GM23248 (cell line): ENCODE measurements around the gene MYO18B. TPM values are rescaled to one million over a fixed set of nuclear protein-coding genes. Genes with fewer than 3 reads are reported as not detected.

ENCODE experiments used
- DNase-seq: peaks from one replicate; pipeline ENCODE4 v3.0.0-alpha.2; 2015
- H2AFZ ChIP-seq: fragments of 200-600 bp; sonication (generic); 2 replicates; pipeline ENCODE4 v1.6.1; 2016; ENCODE audit warnings: antibody characterized with exemption
- H3F3A ChIP-seq: fragments of 200-600 bp; sonication (generic); 2 replicates; pipeline ENCODE4 v1.6.1; 2016; ENCODE audit warnings: mild to moderate bottlenecking, antibody characterized with exemption, mixed run types; ENCODE audit not compliant: insufficient read depth
- H3K27ac ChIP-seq: fragments of 200-600 bp; sonication (generic); 2 replicates; pipeline ENCODE4 v1.5.1; 2016; ENCODE audit warnings: mild to moderate bottlenecking
- H3K27me3 ChIP-seq: fragments of 200-600 bp; sonication (generic); replicated peaks from 2 replicates; pipeline ENCODE4 v1.6.1; 2016; ENCODE audit warnings: mild to moderate bottlenecking; ENCODE audit not compliant: insufficient read depth
- H3K36me3 ChIP-seq: fragments of 200-600 bp; sonication (generic); 2 replicates; pipeline ENCODE4 v1.6.1; 2016; ENCODE audit warnings: low read depth, mild to moderate bottlenecking
- H3K4me1 ChIP-seq: fragments of 200-600 bp; sonication (generic); 2 replicates; pipeline ENCODE4 v1.6.1; 2016; ENCODE audit warnings: mild to moderate bottlenecking; ENCODE audit not compliant: insufficient read depth
- H3K4me2 ChIP-seq: fragments of 200-600 bp; sonication (generic); one replicate; pipeline ENCODE4 v1.6.1; 2016; ENCODE audit warnings: mild to moderate bottlenecking; ENCODE audit not compliant: unreplicated experiment
- H3K4me3 ChIP-seq: fragments of 200-600 bp; sonication (generic); 2 replicates; pipeline ENCODE4 v1.5.1; 2016; ENCODE audit warnings: mild to moderate bottlenecking
- H3K79me2 ChIP-seq: fragments of 200-600 bp; sonication (generic); 2 replicates; pipeline ENCODE4 v1.6.1; 2016; ENCODE audit warnings: mild to moderate bottlenecking; ENCODE audit not compliant: insufficient read depth
- H3K9ac ChIP-seq: fragments of 200-600 bp; sonication (generic); 2 replicates; pipeline ENCODE4 v1.6.1; 2016; ENCODE audit warnings: mild to moderate bottlenecking
- H3K9me2 ChIP-seq: fragments of 200-600 bp; sonication (generic); 2 replicates; pipeline ENCODE4 v1.6.1; 2016; ENCODE audit warnings: mixed run types, mild to moderate bottlenecking, moderate library complexity; ENCODE audit not compliant: insufficient read depth
- H3K9me3 ChIP-seq: fragments of 200-600 bp; sonication (generic); one replicate; pipeline ENCODE4 v1.6.1; 2017; ENCODE audit warnings: low read depth
- H4K20me1 ChIP-seq: fragments of 200-600 bp; sonication (generic); 2 replicates; pipeline ENCODE4 v1.6.0; 2016; ENCODE audit not compliant: insufficient read depth
- EZH2 ChIP-seq: fragments of 200-600 bp; sonication (generic); IDR thresholded peaks from 2 replicates; pipeline ENCODE4 v1.6.1; 2018; ENCODE audit warnings: antibody characterized with exemption, mild to moderate bottlenecking; ENCODE audit not compliant: insufficient read depth, poor library complexity, severe bottlenecking
- EZH2phosphoT487 ChIP-seq: fragments of 200-600 bp; sonication (generic); IDR thresholded peaks from 2 replicates; pipeline ENCODE4 v1.6.1; 2018; ENCODE audit warnings: antibody characterized with exemption, moderate library complexity, mild to moderate bottlenecking, low read depth; ENCODE audit not compliant: insufficient read depth
- WGBS, 2 experiments: methylation state at CpG; one replicate each; pipeline ENCODE4 v1.1.6; 2015 to 2017; ENCODE audit warnings: low lambda C conversion rate in 2 of 2, low coverage in 1 of 2; ENCODE audit errors: missing lambda C conversion rate in 2 of 2; 5-methylcytosine and 5-hydroxymethylcytosine counted together
- in situ Hi-C: fragments of 300-500 bp; cut with MboI; formaldehyde crosslinking; loops from 2 replicates; pipeline ENCODE4 v1.15.0; 2020
- polyA plus RNA-seq: library from polyadenylated mRNA; unstranded; fragments of >200 nt; fragmentation: Nextera tagmentation; extraction: Ambion mirVana; gene quantifications from 2 replicates; pipeline ENCODE4 v1.2.1, GENCODE V29; 2016
- total RNA-seq: library from RNA; depleted of rRNA; stranded (reverse); fragments of >200 nt; shearing (Covaris generic); gene quantifications from 2 replicates; pipeline ENCODE4 v1.2.3, GENCODE V29; 2014

The MYO18B gene
- total and polyA plus RNA-seq, 2 experiments from 2014 or later = not detected

GRCh38 chr22:25777870-25778269 lies 35.9 kb downstream of the MYO18B start:
- TF ChIP-seq EZH2phosphoT487 = no peak
- TF ChIP-seq EZH2 = no peak
- no peaks in the 10 kb centered on the region for H3K79me2 ChIP-seq
- H3K4me3 ChIP-seq = no peak overlapping the region
- no peaks in the 10 kb centered on the region for H3K36me3 ChIP-seq
- in situ Hi-C loops = no loop called here
- H3F3A ChIP-seq = no peaks in the 10 kb centered on the region
- H3K27ac ChIP-seq = no peak overlapping the region
- no peaks in the 10 kb centered on the region for H3K9me2 ChIP-seq
- no peak overlapping the region for H2AFZ ChIP-seq
- no peaks in the 10 kb centered on the region for H3K4me1 ChIP-seq
- no peak overlapping the region for H3K4me2 ChIP-seq
- WGBS, 2 experiments = 18 to 25% methylated on average over 8 of the region's 8 CpGs
- H3K27me3 ChIP-seq = no peaks in the 10 kb centered on the region
- no peak overlapping the region for H3K9ac ChIP-seq
- no peaks in the 10 kb centered on the region for H4K20me1 ChIP-seq
- H3K9me3 ChIP-seq = no peaks in the 10 kb centered on the region
- peak; percentile 67 for DNase-seq

DNA sequence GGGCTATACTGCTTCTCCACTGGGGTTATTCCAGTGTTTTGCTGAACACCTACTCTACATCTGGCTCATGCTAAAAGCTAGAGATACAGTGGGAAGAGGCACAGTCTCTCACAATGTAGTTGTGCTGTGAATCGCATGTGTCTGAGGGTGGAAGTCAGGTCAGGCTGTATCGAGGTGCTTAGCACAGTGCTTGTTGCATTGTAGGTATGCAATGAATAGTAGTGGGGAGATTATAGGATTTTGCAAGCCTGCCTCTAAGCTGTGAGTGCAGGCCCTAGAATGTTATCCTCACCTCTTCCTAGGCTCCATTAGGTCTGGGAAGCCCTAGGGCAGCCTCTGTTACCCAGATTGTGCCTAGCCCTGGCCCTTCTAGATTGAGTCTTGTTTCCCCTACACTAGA lies 37.4 kb downstream of the MYO18B start:
- Histone ChIP-seq H3K9ac (no peak overlapping the region), H3K27ac (no peak overlapping the region), H3K36me3 (no peaks in the 10 kb centered on the region), H3K4me2 (no peak overlapping the region), H3K4me3 (no peak overlapping the region), H3K9me3 (no peaks in the 10 kb centered on the region), H3K4me1 (no peaks in the 10 kb centered on the region), H3F3A (no peaks in the 10 kb centered on the region), H4K20me1 (no peaks in the 10 kb centered on the region), H3K9me2 (no peaks in the 10 kb centered on the region), H3K79me2 (no peaks in the 10 kb centered on the region), H2AFZ (no peak overlapping the region), H3K27me3 (no peaks in the 10 kb centered on the region)
- in situ Hi-C loops = no loop called here
- no peak for TF ChIP-seq EZH2phosphoT487
- no peak for DNase-seq
- 88% methylated on average over 2 of the region's 2 CpGs for WGBS, 2 experiments

- no peaks in the 10 kb centered on the region for H3K4me1 ChIP-seq
- H3K36me3 ChIP-seq = no peaks in the 10 kb centered on the region
- no peak overlapping the region for H3K4me3 ChIP-seq
- no peak for DNase-seq
- in situ Hi-C loops = loop anchor here (5.0 kb wide), 1 partner anchor 547 kb away; no protein-coding TSS in a partner anchor
- no peak overlapping the region for H3K27ac ChIP-seq
- no peak overlapping the region for H3K4me2 ChIP-seq
- no peaks in the 10 kb centered on the region for H3K9me3 ChIP-seq
- no peak for TF ChIP-seq EZH2
- no peak for TF ChIP-seq EZH2phosphoT487
- H3K27me3 ChIP-seq = no peaks in the 10 kb centered on the region
- no peaks in the 10 kb centered on the region for H3K79me2 ChIP-seq
- H4K20me1 ChIP-seq = no peaks in the 10 kb centered on the region
- no peaks in the 10 kb centered on the region for H3F3A ChIP-seq
- no peak overlapping the region for H2AFZ ChIP-seq
- H3K9ac ChIP-seq = no peak overlapping the region
- WGBS, 2 experiments = 86 to 90% methylated on average over 12 to 13 of the region's 13 CpGs
- H3K9me2 ChIP-seq = no peaks in the 10 kb centered on the region
Measured at GRCh38 chr22:25779890-25780289, 37.9 kb downstream of the MYO18B start.

DNA sequence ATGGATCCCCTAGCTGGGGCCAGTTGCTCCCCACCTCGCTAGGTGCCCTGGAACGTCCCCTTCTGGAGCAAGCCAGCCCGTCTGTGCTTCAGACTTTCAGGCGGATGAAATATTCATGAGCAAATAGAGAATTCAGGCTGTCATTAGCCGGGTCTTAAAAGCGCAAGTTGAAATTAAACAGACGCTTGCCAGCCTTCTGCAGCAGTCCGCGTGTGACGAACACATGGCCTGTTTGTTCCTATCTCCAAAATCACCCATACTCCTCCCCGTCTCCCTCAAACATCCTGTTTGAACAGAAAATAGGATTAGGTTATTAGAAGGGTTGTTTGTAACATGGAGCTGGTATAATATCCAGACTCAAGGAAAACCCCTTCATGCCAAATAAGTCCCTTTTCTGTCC lies 38.7 kb downstream of the MYO18B start:
- Histone ChIP-seq H3K9me3 (no peaks in the 10 kb centered on the region), H3F3A (no peaks in the 10 kb centered on the region), H3K9me2 (no peaks in the 10 kb centered on the region), H3K4me1 (no peaks in the 10 kb centered on the region), H3K27ac (no peak overlapping the region), H3K4me3 (no peak overlapping the region), H3K36me3 (no peaks in the 10 kb centered on the region), H3K4me2 (no peak overlapping the region), H4K20me1 (no peaks in the 10 kb centered on the region), H3K9ac (no peak overlapping the region), H2AFZ (no peak overlapping the region), H3K79me2 (no peaks in the 10 kb centered on the region), H3K27me3 (no peaks in the 10 kb centered on the region)
- WGBS, 2 experiments = 17% methylated on average over 11 of the region's 11 CpGs
- no peak for DNase-seq
- TF ChIP-seq EZH2phosphoT487 (no peak), EZH2 (no peak)
- in situ Hi-C loops = loop anchor here (5.0 kb wide), 1 partner anchor 547 kb away; no protein-coding TSS in a partner anchor

GRCh38 chr22:25781801-25782200 lies 39.8 kb downstream of the MYO18B start:
- Histone ChIP-seq H2AFZ (no peak overlapping the region), H4K20me1 (no peaks in the 10 kb centered on the region), H3K27me3 (peaks cover 3% of the 10 kb centered on the region; the same call in 1 of the 2 replicates), H3K9ac (no peak overlapping the region), H3K9me3 (no peaks in the 10 kb centered on the region), H3F3A (no peaks in the 10 kb centered on the region), H3K79me2 (no peaks in the 10 kb centered on the region), H3K9me2 (no peaks in the 10 kb centered on the region), H3K4me1 (no peaks in the 10 kb centered on the region), H3K36me3 (no peaks in the 10 kb centered on the region), H3K27ac (no peak overlapping the region), H3K4me3 (no peak overlapping the region), H3K4me2 (no peak overlapping the region)
- no peak for DNase-seq
- TF ChIP-seq EZH2 (no peak), EZH2phosphoT487 (no peak)
- in situ Hi-C loops = loop anchor here (5.0 kb wide), 1 partner anchor 546 kb away; no protein-coding TSS in a partner anchor
- WGBS, 2 experiments = 54 to 56% methylated on average over 8 of the region's 8 CpGs
